Stimulated activated CD4-positive, alpha-beta T cell treated with anti-CD3 and anti-CD28 coated beads, Interleukin-1b, Interleukin-23, amount 100 ng/mL, for 24 hours (primary cell): ENCODE measurements around the gene WDR7.

Source experiments
- DNase-seq, 4 experiments: peaks; one replicate each; pipeline ENCODE4 v3.0.0-alpha.2; 2020; ENCODE audit warnings: low read depth in 4 of 4, low spot score in 1 of 4

WDR7 gene

GRCh38 chr18:56934131-56934530 lies 283.0 kb downstream of the WDR7 start:
- no peak for DNase-seq

GRCh38 chr18:56934906-56935305 lies 283.7 kb downstream of the WDR7 start:
- DNase-seq = no peak

- DNase-seq = no peak
Observed at GRCh38 chr18:56935434-56936040, 284.4 kb downstream of the WDR7 start.

- DNase-seq = no peak
Observed at GRCh38 chr18:56936457-56936856, 285.3 kb downstream of the WDR7 start.

- no peak for DNase-seq
Observed at GRCh38 chr18:56937874-56938430, 286.8 kb downstream of the WDR7 start.

GRCh38 chr18:56945171-56946083 lies 294.3 kb downstream of the WDR7 start:
- DNase-seq = no peak

GRCh38 chr18:56947236-56947635 lies 296.1 kb downstream of the WDR7 start:
- no peak for DNase-seq

- no peak for DNase-seq
Observed at GRCh38 chr18:56952026-56952425, 300.9 kb downstream of the WDR7 start.

- DNase-seq = no peak
Observed at GRCh38 chr18:56953428-56954198, 302.5 kb downstream of the WDR7 start.

GRCh38 chr18:56955490-56955889 lies 304.3 kb downstream of the WDR7 start:
- no peak for DNase-seq

- DNase-seq = no peak
Observed at GRCh38 chr18:56959120-56959519, 308.0 kb downstream of the WDR7 start.

- no peak for DNase-seq
Observed at GRCh38 chr18:56962322-56962721, 311.2 kb downstream of the WDR7 start.

- DNase-seq = no peak
Observed at GRCh38 chr18:56967035-56967434, 315.9 kb downstream of the WDR7 start.

GRCh38 chr18:56973487-56973886 lies 322.3 kb downstream of the WDR7 start:
- DNase-seq = no peak

- no peak for DNase-seq
Observed at GRCh38 chr18:56974141-56974540, 323.0 kb downstream of the WDR7 start.

- no peak for DNase-seq
Observed at GRCh38 chr18:56975276-56975675, 324.1 kb downstream of the WDR7 start.

- DNase-seq = no peak
Observed at GRCh38 chr18:56977309-56977708, 326.1 kb downstream of the WDR7 start.

- no peak for DNase-seq
Observed at GRCh38 chr18:56977771-56978170, 326.6 kb downstream of the WDR7 start.

- DNase-seq = no peak
Observed at GRCh38 chr18:56980151-56980550, 329.0 kb downstream of the WDR7 start.

GRCh38 chr18:56982766-56983165 lies 331.6 kb downstream of the WDR7 start:
- no peak for DNase-seq

- DNase-seq = no peak
Observed at GRCh38 chr18:56983275-56983992, 332.3 kb downstream of the WDR7 start.
